Keratinocyte (primary cell): ENCODE measurements around the gene CCNT1. TPM values are rescaled to one million over a fixed set of nuclear protein-coding genes. Genes with fewer than 3 reads are reported as not detected.
"Not testable (repeated sequence)": the region's sequence is repeated elsewhere in the genome, so short reads cannot be mapped to it uniquely, and the experiment has no call there.

ENCODE experiments used
- DNase-seq: peaks from one replicate; pipeline ENCODE4 v3.0.0-alpha.2; 2011; ENCODE audit warnings: low read depth, missing footprints, low spot score
- FAIRE-seq: peaks from 2 replicates; lab custom pipeline; 2011; peaks lifted over from hg19 to GRCh38; lab: Jason Lieb, UNC
- H2AFZ ChIP-seq: 2 replicates; pipeline ENCODE4 v1.6.0; 2012; ENCODE audit warnings: low read length, control low read depth, inconsistent platforms; ENCODE audit not compliant: control insufficient read depth
- H3K27ac ChIP-seq: 2 replicates; pipeline ENCODE4 v1.5.1; 2011; ENCODE audit warnings: low read length; ENCODE audit not compliant: control insufficient read depth, insufficient read depth
- H3K27me3 ChIP-seq: 3 replicates; pipeline ENCODE4 v1.6.0; 2011; ENCODE audit warnings: low read length; ENCODE audit not compliant: control insufficient read depth, insufficient read depth; ENCODE audit errors: extremely low read depth
- H3K36me3 ChIP-seq, 2 experiments: 2 replicates in 1 of 2; 3 replicates in 1 of 2; pipeline ENCODE4 v1.5.1; 2011; ENCODE audit warnings: low read length in 2 of 2, mild to moderate bottlenecking in 1 of 2; ENCODE audit not compliant: control insufficient read depth in 2 of 2, insufficient read depth in 2 of 2; ENCODE audit errors: extremely low read depth in 1 of 2
- H3K4me1 ChIP-seq: 3 replicates; pipeline ENCODE4 v1.5.1; 2011; ENCODE audit warnings: low read length; ENCODE audit not compliant: control insufficient read depth, insufficient read depth; ENCODE audit errors: extremely low read depth
- H3K4me2 ChIP-seq: 3 replicates; pipeline ENCODE4 v1.6.0; 2011; ENCODE audit warnings: low read depth, low read length; ENCODE audit not compliant: control insufficient read depth, insufficient read depth; ENCODE audit errors: extremely low read depth
- H3K4me3 ChIP-seq, 3 experiments: fragments of 200-600 bp in 1 of 3; sonication (generic) in 1 of 3; 2 replicates in 2 of 3; 3 replicates in 1 of 3; pipeline ENCODE4 v1.5.1; 2011 to 2016; ENCODE audit warnings: low read length in 3 of 3, mild to moderate bottlenecking in 3 of 3, control low read depth in 2 of 3, inconsistent platforms in 1 of 3, low read depth in 1 of 3, mixed read lengths in 1 of 3, mixed run types in 1 of 3, moderate library complexity in 1 of 3; ENCODE audit not compliant: control insufficient read depth in 2 of 3, insufficient read depth in 2 of 3; ENCODE audit errors: extremely low read depth in 1 of 3
- H3K79me2 ChIP-seq: 2 replicates; pipeline ENCODE4 v1.6.0; 2012; ENCODE audit warnings: low read length; ENCODE audit not compliant: control insufficient read depth, insufficient read depth
- H3K9ac ChIP-seq: 3 replicates; pipeline ENCODE4 v1.6.0; 2011; ENCODE audit warnings: low read length; ENCODE audit not compliant: control insufficient read depth, insufficient read depth; ENCODE audit errors: extremely low read depth
- H3K9me1 ChIP-seq: 3 replicates; pipeline ENCODE4 v1.6.0; 2011; ENCODE audit warnings: low read length; ENCODE audit not compliant: control insufficient read depth, insufficient read depth; ENCODE audit errors: extremely low read depth
- H3K9me3 ChIP-seq: 2 replicates; pipeline ENCODE4 v1.5.1; 2012; ENCODE audit warnings: low read depth, low read length; ENCODE audit not compliant: control insufficient read depth
- H4K20me1 ChIP-seq: 3 replicates; pipeline ENCODE4 v1.6.0; 2011; ENCODE audit warnings: low read length; ENCODE audit not compliant: control insufficient read depth, insufficient read depth; ENCODE audit errors: extremely low read depth
- EZH2 ChIP-seq: IDR thresholded peaks from one replicate; pipeline ENCODE4 v1.6.1; 2012; ENCODE audit warnings: inconsistent platforms, mild to moderate bottlenecking, low read length, moderate library complexity
- dilution Hi-C: fragments of 300-500 bp; cut with MboI; formaldehyde crosslinking; loops from one replicate; pipeline ENCODE4 v1.7.0; 2020; ENCODE audit warnings: low sequenced_read_pairs; ENCODE audit not compliant: extremely low pct_ligation_motif_present
- polyA plus RNA-seq, 5 experiments: library from polyadenylated mRNA; depleted of rRNA in 3 of 5; stranded (reverse) in 3 of 5; stranded (forward) in 1 of 5; unstranded in 1 of 5; fragments of >200 nt; gene quantifications; 1 replicate in 1 of 5; 2 replicates in 3 of 5; 3 replicates in 1 of 5; pipeline versions ENCODE4 v1.2.1 to v1.2.3, GENCODE V29; 2011 to 2012; ENCODE audit warnings: missing spikeins in 2 of 5, low read depth in 1 of 5, low replicate concordance in 1 of 5
- TF ChIP-seq, protein P1 (sequence below), 3 experiments: IDR thresholded peaks in 1 of 3; conservative IDR thresholded peaks in 1 of 3; optimal IDR thresholded peaks in 1 of 3; 2 replicates in 2 of 3; 3 replicates in 1 of 3; pipeline versions ENCODE3 to v1.5.1; 2011; ENCODE audit warnings: low read length in 3 of 3, mild to moderate bottlenecking in 3 of 3, moderate library complexity in 2 of 3, control low read depth in 1 of 3, inconsistent platforms in 1 of 3; ENCODE audit not compliant: insufficient read depth in 2 of 3; ENCODE audit errors: extremely low read depth in 1 of 3

The CCNT1 gene
- polyA plus RNA-seq, 1 donor (not counting 4 experiments of a cell fraction or from before 2014, with no cell fraction given): 23.4 TPM

DNA sequence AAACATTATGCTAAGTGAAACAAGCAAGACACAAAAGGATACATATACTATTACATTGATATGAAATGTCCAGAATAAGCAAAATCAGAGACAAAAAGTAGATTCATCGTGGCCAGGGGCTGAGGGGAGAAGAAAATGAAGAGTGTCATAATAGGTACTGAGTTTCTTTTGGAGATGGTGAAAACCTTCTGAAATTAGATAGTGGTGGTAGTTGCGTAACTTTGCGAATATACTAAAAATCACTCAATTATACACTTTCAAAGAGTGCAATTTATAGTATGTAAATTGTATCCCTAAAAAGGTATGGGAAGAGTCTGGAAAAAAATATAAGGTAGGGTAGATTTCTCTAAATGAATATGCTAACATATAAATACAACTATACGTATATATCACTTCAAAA, 56.6 kb downstream of the CCNT1 start:
- H3K27me3 ChIP-seq: no peaks in the 10 kb centered on the region

DNA sequence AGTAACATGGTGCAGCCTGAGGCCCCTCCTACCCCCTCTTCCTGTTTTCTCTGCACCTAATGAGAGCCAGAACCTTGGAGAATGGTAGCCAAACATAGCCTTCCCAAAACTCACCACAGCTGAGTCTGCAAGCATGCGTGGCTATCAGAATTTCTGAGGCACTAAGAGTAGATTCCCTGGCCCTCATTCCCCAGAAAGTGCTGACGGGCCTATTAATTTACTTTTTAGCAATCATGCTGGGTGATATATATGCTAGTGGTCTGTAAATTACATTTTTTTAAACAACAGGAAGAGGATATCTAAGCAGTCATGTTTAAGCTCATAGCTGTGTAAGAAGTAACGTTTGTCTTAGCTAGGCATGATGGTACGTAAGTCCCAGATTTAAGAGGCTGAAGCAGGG, 64.8 kb downstream of the CCNT1 start:
- peaks cover 20 to 21% of the 10 kb centered on the region in 2 experiments for H3K36me3 ChIP-seq
- no peak for FAIRE-seq

More for the DNA sequence above, 56.6 kb downstream of the CCNT1 start:
- Histone ChIP-seq H3K9me3 (no peaks in the 10 kb centered on the region), H3K4me3 (no peak overlapping the region), H3K79me2 (peaks cover 6% of the 10 kb centered on the region), H2AFZ (no peak overlapping the region), H4K20me1 (peaks cover 2% of the 10 kb centered on the region), H3K27ac (no peak overlapping the region), H3K4me1 (no peaks in the 10 kb centered on the region), H3K9ac (no peak overlapping the region), H3K9me1 (no peaks in the 10 kb centered on the region), H3K4me2 (no peak overlapping the region), H3K36me3 (peaks cover 9 to 25% of the 10 kb centered on the region in 2 experiments)
- no peak for TF ChIP-seq EZH2
- TF ChIP-seq, protein P1, sequence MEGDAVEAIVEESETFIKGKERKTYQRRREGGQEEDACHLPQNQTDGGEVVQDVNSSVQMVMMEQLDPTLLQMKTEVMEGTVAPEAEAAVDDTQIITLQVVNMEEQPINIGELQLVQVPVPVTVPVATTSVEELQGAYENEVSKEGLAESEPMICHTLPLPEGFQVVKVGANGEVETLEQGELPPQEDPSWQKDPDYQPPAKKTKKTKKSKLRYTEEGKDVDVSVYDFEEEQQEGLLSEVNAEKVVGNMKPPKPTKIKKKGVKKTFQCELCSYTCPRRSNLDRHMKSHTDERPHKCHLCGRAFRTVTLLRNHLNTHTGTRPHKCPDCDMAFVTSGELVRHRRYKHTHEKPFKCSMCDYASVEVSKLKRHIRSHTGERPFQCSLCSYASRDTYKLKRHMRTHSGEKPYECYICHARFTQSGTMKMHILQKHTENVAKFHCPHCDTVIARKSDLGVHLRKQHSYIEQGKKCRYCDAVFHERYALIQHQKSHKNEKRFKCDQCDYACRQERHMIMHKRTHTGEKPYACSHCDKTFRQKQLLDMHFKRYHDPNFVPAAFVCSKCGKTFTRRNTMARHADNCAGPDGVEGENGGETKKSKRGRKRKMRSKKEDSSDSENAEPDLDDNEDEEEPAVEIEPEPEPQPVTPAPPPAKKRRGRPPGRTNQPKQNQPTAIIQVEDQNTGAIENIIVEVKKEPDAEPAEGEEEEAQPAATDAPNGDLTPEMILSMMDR (optimal IDR thresholded peaks at IDR 0.05 in 1 of 3, IDR thresholded peaks at IDR 0.05 in 1 of 3, conservative IDR thresholded peaks at IDR 0.05 in 1 of 3; ENCODE audit: extremely low read depth in 1 of 3, insufficient read depth in 2 of 3, low read length in 3 of 3): no peak
- dilution Hi-C loops: no loop called here
- FAIRE-seq (no peak), DNase-seq (no peak)

DNA sequence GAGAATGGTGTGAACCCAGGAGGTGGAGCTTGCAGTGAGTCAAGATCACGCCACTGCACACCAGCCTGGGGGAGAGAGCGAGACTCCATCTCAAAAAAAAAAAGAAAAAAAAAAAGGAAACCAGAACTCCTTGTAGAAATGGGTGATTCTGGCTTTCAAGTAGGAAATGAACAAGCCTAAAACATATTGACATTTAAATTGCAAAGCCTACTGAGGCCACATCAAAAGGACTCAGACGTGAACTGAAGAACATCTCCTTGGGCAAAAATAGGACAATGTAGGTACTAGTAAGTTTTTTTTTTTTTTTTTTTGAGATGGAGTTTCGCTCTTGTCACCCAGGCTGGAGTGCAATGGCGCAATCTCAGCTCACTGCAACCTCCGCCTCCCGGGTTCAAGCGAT, 71.2 kb downstream of the CCNT1 start:
- H3K4me3 ChIP-seq, H3K27me3 ChIP-seq, H3K9me1 ChIP-seq, H3K27ac ChIP-seq, H3K36me3 ChIP-seq, H3K9me3 ChIP-seq, H4K20me1 ChIP-seq, H3K4me2 ChIP-seq, FAIRE-seq, dilution Hi-C loops, H3K79me2 ChIP-seq, H2AFZ ChIP-seq, H3K9ac ChIP-seq, H3K4me1 ChIP-seq, DNase-seq: not testable (repeated sequence)

More for the DNA sequence above, 64.8 kb downstream of the CCNT1 start:
- no peak overlapping the region for H3K4me2 ChIP-seq
- H3K4me1 ChIP-seq: no peaks in the 10 kb centered on the region
- DNase-seq: no peak
- H3K9me3 ChIP-seq: no peaks in the 10 kb centered on the region
- no peak overlapping the region for H3K9ac ChIP-seq
- H2AFZ ChIP-seq: no peak overlapping the region
- H3K27ac ChIP-seq: no peak overlapping the region
- no peak overlapping the region for H3K4me3 ChIP-seq
- TF ChIP-seq, protein P1 (optimal IDR thresholded peaks at IDR 0.05 in 1 of 3, IDR thresholded peaks at IDR 0.05 in 1 of 3, conservative IDR thresholded peaks at IDR 0.05 in 1 of 3; ENCODE audit: extremely low read depth in 1 of 3, insufficient read depth in 2 of 3, low read length in 3 of 3): no peak
- no peak for TF ChIP-seq EZH2
- no peaks in the 10 kb centered on the region for H3K27me3 ChIP-seq
- no peaks in the 10 kb centered on the region for H3K79me2 ChIP-seq
- dilution Hi-C loops: no loop called here
- no peaks in the 10 kb centered on the region for H4K20me1 ChIP-seq
- H3K9me1 ChIP-seq: no peaks in the 10 kb centered on the region
